ENCODE results near the gene IQGAP1.
"Not testable (repeated sequence)": the region's sequence is repeated elsewhere in the genome, so short reads cannot be mapped to it uniquely, and the experiment has no call there.

IQGAP1 gene

GRCh38 chr15:90367576-90367975 is 20.5 kb upstream of the IQGAP1 start:
- peak; percentile 43 for DNase-seq

- DNase-seq = no peak
These were observed 13.0 kb upstream of the IQGAP1 start for GRCh38 chr15:90375071-90375470.

DNA sequence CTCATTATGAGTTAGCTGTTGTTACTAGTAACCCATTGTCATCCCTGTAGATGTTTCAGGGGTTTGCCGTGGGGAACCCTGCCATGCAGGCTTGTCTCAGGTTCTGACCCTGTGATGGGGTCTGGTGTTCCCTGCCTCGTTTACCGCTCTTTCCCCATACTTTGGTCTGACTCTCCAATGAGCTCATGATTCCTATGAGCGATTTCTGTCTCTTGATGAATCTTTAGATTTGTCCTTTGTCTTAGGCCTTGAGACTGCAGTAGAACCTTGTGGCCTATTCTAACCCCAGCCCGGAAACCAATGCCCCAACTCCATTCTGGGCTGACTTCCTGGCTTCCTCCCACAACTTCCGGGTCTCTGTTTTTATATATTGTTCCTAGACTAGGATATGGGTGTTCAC is 11.3 kb upstream of the IQGAP1 start:
- DNase-seq = no peak

DNA sequence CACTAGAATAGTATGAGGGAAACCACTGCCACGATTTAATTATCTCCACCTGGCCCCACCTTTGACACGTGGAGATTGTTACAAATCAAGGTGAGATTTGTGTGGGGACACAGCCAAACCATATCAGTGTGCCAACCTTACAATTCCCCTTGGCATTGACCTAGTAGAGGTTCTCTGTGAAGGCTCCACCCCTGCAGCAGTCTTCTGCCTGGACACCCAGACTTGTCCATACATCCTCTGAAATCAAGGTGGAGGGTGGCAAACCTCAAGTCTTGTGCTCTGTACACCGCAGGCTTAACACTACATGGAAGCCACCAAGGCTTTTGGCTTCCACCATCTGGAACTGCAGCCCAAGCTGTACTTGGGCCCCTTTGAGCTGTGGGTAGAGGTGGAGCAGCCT is 8.8 kb upstream of the IQGAP1 start:
- no peak for DNase-seq

- DNase-seq = no peak
These were observed 6.5 kb upstream of the IQGAP1 start for GRCh38 chr15:90381515-90381914.

DNA sequence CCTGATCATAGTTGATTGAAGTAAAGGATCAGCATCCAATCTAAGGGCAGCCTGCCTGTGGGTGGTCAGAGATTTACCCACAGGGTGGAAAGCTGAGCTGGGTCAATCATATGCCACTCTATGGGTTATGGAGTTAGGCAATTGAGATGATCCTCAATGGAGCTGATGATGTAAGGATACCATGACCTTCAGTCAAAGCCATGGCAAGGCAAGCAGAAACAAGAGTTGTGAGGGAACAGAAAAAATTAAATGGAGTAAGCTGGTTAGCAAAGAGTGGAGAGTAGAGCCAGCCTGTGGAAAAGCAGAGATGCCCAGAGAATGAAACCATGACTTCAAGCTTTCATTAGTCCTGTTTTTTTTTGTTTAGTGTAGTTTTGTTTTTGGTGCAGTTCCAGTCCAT is 5.7 kb upstream of the IQGAP1 start:
- DNase-seq = no peak

- no peak for DNase-seq
These were observed 1.8 kb upstream of the IQGAP1 start for GRCh38 chr15:90386221-90386620.

DNA sequence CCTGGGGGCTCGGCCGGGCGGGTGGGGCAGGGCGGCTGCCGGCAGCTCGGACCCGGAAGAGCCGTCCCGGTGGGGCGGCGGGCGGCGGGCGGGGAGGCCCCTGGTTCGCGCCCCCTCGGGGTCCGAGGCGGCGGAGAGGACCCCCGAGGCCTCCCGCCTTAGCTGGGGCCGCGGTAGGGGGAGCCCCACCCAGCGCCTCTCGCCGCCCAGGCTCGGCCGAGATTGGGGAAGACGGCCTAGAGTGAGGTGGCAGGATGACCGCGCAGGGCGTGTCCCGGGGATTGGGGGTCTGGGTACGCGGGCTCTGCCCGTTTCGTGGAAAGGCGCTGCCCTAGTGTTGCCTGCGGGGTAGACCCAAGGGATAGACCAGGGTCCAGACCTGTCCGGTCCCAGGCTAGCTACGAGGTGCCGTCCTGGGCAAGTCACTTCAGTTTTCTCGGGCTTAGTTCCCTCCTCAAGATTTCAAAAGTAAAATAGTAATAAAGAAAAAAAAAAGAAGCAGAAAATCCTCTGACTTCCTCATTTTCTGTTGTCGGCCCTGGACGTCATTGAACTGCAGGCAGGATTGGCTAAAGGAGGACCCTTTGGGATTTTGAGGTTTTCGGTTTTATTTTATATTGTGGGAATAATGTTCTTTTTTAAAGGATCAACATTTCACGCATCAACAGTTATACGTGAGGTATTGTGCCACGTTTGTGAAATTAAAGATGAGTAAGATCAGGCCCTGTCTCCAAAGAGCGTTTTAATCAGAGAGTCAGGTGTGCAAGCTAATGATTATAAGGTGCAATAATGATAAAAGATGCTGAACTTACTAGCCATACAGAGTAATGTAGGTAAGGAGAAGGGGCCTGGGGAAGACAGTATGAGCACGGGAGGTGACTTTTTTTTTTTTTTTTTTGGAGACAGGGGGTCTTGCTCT is 679 bp downstream of the IQGAP1 start:
- peak; percentile 83 for DNase-seq

- no peak for DNase-seq
These were observed 1.5 kb downstream of the IQGAP1 start for GRCh38 chr15:90389513-90389912.

DNA sequence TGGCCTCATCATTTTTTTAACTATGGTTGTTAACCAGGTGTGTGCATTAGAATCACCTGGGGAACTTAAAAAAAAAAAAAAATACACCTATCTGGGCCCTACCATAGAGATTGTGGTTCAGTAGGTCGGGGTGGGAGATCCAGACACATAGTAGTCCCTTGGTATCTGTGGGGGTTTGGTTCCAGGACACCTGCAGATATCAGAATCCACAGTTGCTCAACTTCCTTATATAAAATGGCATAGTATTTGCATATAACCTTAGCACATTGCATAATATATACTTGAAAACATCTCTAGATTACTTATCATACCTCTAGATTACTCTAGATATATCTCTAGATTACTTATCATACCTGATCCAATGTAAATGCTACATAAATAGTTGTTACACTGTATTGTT is 5.0 kb downstream of the IQGAP1 start:
- DNase-seq = no peak

DNA sequence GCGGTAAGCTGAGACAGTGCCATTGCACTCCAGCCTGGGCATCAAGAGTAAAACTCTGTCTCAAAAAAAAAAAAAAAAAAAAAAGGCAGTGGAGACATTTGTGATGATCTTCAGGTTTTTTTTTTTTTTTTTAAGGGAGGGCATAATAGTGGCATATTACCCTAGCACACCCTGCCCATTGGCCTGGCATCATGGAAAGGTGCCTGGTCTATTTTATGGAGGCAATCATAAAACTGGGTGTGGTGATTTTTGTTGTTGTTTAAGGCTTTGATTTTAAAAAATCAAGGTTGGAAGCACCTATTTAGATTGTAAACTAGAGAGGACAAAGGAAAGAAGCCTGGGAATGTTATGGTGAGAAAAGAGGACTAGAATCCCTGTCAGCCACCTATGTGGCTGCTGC is 6.0 kb downstream of the IQGAP1 start:
- no peak for DNase-seq

DNA sequence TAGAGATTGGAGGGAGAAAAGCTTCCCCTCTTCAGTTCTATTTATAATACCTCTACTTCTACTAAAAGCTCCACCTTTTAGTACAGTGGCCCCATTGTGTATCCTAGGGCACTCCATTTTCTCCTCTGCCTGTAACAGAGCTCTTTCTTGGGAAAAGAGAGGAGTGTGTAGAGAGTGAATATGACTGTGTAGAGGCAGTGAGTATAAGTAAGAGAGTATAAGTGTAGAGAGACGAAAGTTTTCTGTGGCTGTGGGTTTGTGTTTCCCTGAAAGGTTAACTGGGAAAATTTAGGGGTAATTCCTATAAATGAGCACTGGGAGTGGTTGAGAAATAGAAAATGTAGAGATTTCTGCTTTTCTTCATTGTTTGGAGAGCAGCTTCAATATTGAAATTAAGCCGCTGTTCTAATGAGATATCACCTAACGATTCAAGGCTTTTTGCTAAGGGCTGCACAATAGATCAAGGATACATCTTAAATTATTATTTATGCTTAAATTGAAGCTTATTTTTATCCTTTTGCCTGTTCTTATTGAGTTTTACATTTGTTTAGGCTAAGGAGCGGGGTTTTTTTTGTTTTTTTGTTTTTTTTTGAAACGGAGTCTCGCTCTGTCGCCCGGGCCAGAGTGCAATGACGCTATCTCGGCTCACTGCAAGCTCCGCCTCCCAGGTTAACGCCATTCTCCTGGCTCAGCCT is 6.9 kb downstream of the IQGAP1 start:
- DNase-seq = no peak

DNA sequence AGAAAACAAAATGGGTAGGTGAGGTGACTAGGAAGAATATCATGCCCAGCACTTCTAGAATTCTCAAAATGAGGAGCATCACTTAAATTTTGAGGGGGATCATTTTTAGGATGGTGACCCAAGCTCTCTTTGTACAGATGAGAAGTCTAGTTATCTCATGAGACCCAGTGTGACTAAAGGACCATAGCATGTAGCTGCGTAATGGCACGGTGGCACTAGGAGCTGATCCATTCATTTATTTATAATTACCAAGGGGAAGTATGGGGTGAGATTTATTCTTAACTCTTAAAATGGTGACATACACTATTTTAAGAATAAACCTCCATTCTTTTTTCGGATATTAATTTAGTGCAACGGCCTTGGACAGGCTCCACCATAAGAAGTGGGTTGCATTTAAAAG is 8.3 kb downstream of the IQGAP1 start:
- no peak for DNase-seq

GRCh38 chr15:90400005-90400758 is 12.1 kb downstream of the IQGAP1 start:
- no peak for DNase-seq

- DNase-seq = peak; percentile 83
These were observed 12.8 kb downstream of the IQGAP1 start for GRCh38 chr15:90400759-90401314.

- no peak for DNase-seq
These were observed 13.5 kb downstream of the IQGAP1 start for GRCh38 chr15:90401495-90401894.

DNA sequence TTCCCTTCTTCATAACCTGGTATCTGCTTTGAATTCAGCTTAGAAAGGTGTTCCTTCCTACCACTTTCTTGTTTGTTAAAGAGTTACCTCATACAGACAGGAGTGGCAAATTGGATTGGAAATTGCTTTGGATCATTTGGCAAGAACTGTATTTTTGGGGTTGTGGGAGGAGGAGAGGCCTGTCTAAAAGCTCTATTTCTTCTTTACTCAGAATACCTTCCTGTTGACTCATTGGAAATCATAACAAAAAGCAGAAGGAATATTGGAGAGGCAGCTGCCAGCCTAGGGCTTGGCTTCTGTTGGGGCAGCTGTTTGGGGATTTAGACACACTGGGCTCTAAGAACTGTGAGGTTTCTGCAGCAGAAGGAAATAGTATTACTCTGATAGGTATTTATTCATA is 14.2 kb downstream of the IQGAP1 start:
- DNase-seq = peak; percentile 83

DNA sequence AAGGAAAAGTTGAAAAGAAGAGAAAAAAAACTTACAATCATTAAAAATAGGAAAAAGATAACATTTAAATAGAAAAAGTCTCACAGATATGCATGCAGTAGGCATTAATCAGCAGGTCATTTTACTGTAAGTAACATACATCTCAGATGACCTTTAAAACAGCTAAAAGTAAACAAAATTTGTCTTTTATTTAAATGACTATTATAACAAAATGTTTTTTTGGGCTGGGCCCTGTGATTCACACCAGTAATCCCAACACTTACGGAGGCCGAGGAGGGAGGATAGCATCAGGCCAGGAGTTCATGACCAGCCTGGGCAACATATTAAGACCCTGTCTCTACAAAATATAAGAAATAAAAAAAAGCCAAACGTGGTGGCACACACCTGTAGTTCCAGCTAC is 14.7 kb downstream of the IQGAP1 start:
- no peak for DNase-seq

- no peak for DNase-seq
These were observed 17.1 kb downstream of the IQGAP1 start for GRCh38 chr15:90405055-90405607.

GRCh38 chr15:90407336-90407735 is 19.3 kb downstream of the IQGAP1 start:
- DNase-seq = no peak

GRCh38 chr15:90407871-90408317 is 19.9 kb downstream of the IQGAP1 start:
- no peak for DNase-seq

- no peak for DNase-seq
These were observed 20.6 kb downstream of the IQGAP1 start for GRCh38 chr15:90408657-90409056.

DNA sequence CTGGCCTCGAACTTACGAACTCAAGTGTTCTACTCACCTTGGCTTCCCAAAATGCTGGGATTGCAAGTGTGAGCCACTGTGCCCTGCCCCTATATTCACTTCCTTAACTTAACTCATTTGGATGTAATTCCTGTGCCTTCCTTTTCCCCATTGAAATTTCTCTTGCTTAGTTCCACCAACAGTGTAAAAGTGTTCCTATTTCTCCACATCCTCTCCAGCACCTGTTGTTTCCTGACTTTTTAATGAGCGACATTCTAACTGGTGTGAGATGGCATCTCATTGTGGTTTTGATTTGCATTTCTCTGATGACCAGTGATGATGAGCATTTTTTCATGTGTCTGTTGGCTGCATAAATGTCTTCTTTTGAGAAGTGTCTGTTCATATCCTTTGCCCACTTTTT is 21.5 kb downstream of the IQGAP1 start:
- not testable (repeated sequence) for DNase-seq

Data from femur (tissue), 1 donor.